ENCODE results near the gene SLC12A1.

The SLC12A1 gene

GRCh38 chr15:48266024-48266689 lies 60.1 kb downstream of the SLC12A1 start:
- Histone ChIP-seq H4K8ac (ENCODE audit: low read depth, low read length) (no peak overlapping the region), H3K79me2 (ENCODE audit: control insufficient read depth, insufficient read depth, low read length, poor library complexity) (no peaks in the 10 kb centered on the region), H3K4me3 (ENCODE audit: low read depth, low read length) (no peak overlapping the region), H3K14ac (ENCODE audit: low read length) (no peak overlapping the region), H3K9me3 (ENCODE audit: insufficient read depth, low read depth, low read length) (no peaks in the 10 kb centered on the region), H3K23ac (ENCODE audit: low read length) (no peak overlapping the region), H3K27ac (ENCODE audit: low read depth, low read length) (no peak overlapping the region), H2BK5ac (ENCODE audit: low read depth, low read length, poor library complexity) (no peak overlapping the region), H2BK120ac (ENCODE audit: insufficient read depth, low read length, poor library complexity) (no peak overlapping the region), H3K4ac (ENCODE audit: low read depth, low read length) (no peak overlapping the region), H3K36me3 (ENCODE audit: control insufficient read depth in 1 of 2, insufficient read depth in 2 of 2, low read length in 2 of 2) (no peaks in the 10 kb centered on the region), H2AFZ (ENCODE audit: insufficient read depth, low read length, poor library complexity) (no peak overlapping the region), H3K79me1 (ENCODE audit: low read length) (no peaks in the 10 kb centered on the region), H4K12ac (ENCODE audit: low read depth, low read length) (no peak overlapping the region), H3K4me1 (ENCODE audit: control insufficient read depth in 1 of 2, insufficient read depth in 2 of 2, low read length in 2 of 2) (no peaks in the 10 kb centered on the region), H3K9ac (ENCODE audit: low read length) (no peak overlapping the region), H3K18ac (ENCODE audit: low read length) (no peak overlapping the region), H2BK12ac (ENCODE audit: low read length) (no peak overlapping the region), H3K4me2 (ENCODE audit: low read length) (no peak overlapping the region), H4K91ac (ENCODE audit: low read depth, low read length) (no peak overlapping the region), H2AK5ac (ENCODE audit: low read length) (no peak overlapping the region), H3K27me3 (ENCODE audit: insufficient read depth, low read length) (no peaks in the 10 kb centered on the region)
- WGBS (ENCODE audit: extremely low coverage, insufficient coverage, insufficient read length): no CpG with 5 or more reads among the region's 4 CpGs
- no peak for DNase-seq

DNA sequence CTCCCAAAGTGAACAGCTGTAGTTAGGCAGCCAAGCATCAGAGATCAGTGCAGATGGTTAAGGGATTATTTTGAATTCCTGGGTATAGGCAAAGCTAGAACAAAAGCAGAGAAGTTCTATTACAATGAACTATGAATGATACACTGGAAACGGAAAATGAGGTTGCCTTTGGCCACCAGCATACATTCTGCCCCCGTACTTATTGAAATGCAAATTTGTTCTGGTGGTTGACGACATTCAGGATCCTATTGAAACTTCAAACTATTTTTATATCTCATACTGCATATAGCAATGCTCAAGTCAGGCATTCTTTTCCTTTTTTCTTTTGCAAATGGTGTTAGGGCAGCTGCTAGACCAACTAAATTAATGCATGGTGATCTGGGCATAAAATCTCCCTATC lies 61.7 kb downstream of the SLC12A1 start:
- no peaks in the 10 kb centered on the region for H3K27me3 ChIP-seq (ENCODE audit: insufficient read depth, low read length)
- no peak overlapping the region for H2BK12ac ChIP-seq (ENCODE audit: low read length)
- no peak overlapping the region for H3K4me3 ChIP-seq (ENCODE audit: low read depth, low read length)
- no peak overlapping the region for H4K12ac ChIP-seq (ENCODE audit: low read depth, low read length)
- H3K18ac ChIP-seq (ENCODE audit: low read length): no peak overlapping the region
- no peaks in the 10 kb centered on the region for H3K4me1 ChIP-seq (ENCODE audit: control insufficient read depth in 1 of 2, insufficient read depth in 2 of 2, low read length in 2 of 2)
- H4K91ac ChIP-seq (ENCODE audit: low read depth, low read length): no peak overlapping the region
- no peak for DNase-seq
- H3K79me2 ChIP-seq (ENCODE audit: control insufficient read depth, insufficient read depth, low read length, poor library complexity): no peaks in the 10 kb centered on the region
- H2AFZ ChIP-seq (ENCODE audit: insufficient read depth, low read length, poor library complexity): no peak overlapping the region
- H3K9me3 ChIP-seq (ENCODE audit: insufficient read depth, low read depth, low read length): no peaks in the 10 kb centered on the region
- no peaks in the 10 kb centered on the region for H3K36me3 ChIP-seq (ENCODE audit: control insufficient read depth in 1 of 2, insufficient read depth in 2 of 2, low read length in 2 of 2)
- no peak overlapping the region for H3K27ac ChIP-seq (ENCODE audit: low read depth, low read length)
- H3K9ac ChIP-seq (ENCODE audit: low read length): no peak overlapping the region
- no peak overlapping the region for H2BK5ac ChIP-seq (ENCODE audit: low read depth, low read length, poor library complexity)
- no peak overlapping the region for H2BK120ac ChIP-seq (ENCODE audit: insufficient read depth, low read length, poor library complexity)
- H3K14ac ChIP-seq (ENCODE audit: low read length): no peak overlapping the region
- H3K4me2 ChIP-seq (ENCODE audit: low read length): no peak overlapping the region
- no peak overlapping the region for H3K4ac ChIP-seq (ENCODE audit: low read depth, low read length)
- no CpG with 5 or more reads among the region's 3 CpGs for WGBS (ENCODE audit: extremely low coverage, insufficient coverage, insufficient read length)
- H3K23ac ChIP-seq (ENCODE audit: low read length): no peak overlapping the region
- H2AK5ac ChIP-seq (ENCODE audit: low read length): no peak overlapping the region
- no peaks in the 10 kb centered on the region for H3K79me1 ChIP-seq (ENCODE audit: low read length)
- H4K8ac ChIP-seq (ENCODE audit: low read depth, low read length): no peak overlapping the region

GRCh38 chr15:48273049-48273448 lies 66.9 kb downstream of the SLC12A1 start:
- WGBS (ENCODE audit: extremely low coverage, insufficient coverage, insufficient read length): no CpG with 5 or more reads among the region's 4 CpGs
- Histone ChIP-seq H4K91ac (ENCODE audit: low read depth, low read length) (no peak overlapping the region), H4K8ac (ENCODE audit: low read depth, low read length) (no peak overlapping the region), H3K27ac (ENCODE audit: low read depth, low read length) (no peak overlapping the region), H3K23ac (ENCODE audit: low read length) (no peak overlapping the region), H3K36me3 (ENCODE audit: control insufficient read depth in 1 of 2, insufficient read depth in 2 of 2, low read length in 2 of 2) (no peaks in the 10 kb centered on the region), H3K4me3 (ENCODE audit: low read depth, low read length) (no peak overlapping the region), H3K4ac (ENCODE audit: low read depth, low read length) (no peak overlapping the region), H3K18ac (ENCODE audit: low read length) (no peak overlapping the region), H3K14ac (ENCODE audit: low read length) (no peak overlapping the region), H2AK5ac (ENCODE audit: low read length) (no peak overlapping the region), H3K79me2 (ENCODE audit: control insufficient read depth, insufficient read depth, low read length, poor library complexity) (no peaks in the 10 kb centered on the region), H3K79me1 (ENCODE audit: low read length) (no peaks in the 10 kb centered on the region), H3K4me1 (ENCODE audit: control insufficient read depth in 1 of 2, insufficient read depth in 2 of 2, low read length in 2 of 2) (no peaks in the 10 kb centered on the region), H2BK5ac (ENCODE audit: low read depth, low read length, poor library complexity) (no peak overlapping the region), H2BK12ac (ENCODE audit: low read length) (no peak overlapping the region), H3K4me2 (ENCODE audit: low read length) (no peak overlapping the region), H3K27me3 (ENCODE audit: insufficient read depth, low read length) (no peaks in the 10 kb centered on the region), H2AFZ (ENCODE audit: insufficient read depth, low read length, poor library complexity) (no peak overlapping the region), H4K12ac (ENCODE audit: low read depth, low read length) (no peak overlapping the region), H3K9me3 (ENCODE audit: insufficient read depth, low read depth, low read length) (no peaks in the 10 kb centered on the region), H2BK120ac (ENCODE audit: insufficient read depth, low read length, poor library complexity) (no peak overlapping the region), H3K9ac (ENCODE audit: low read length) (no peak overlapping the region)
- peak in 1 of 2 donors; percentile 30 for DNase-seq

GRCh38 chr15:48278666-48279065 lies 72.6 kb downstream of the SLC12A1 start:
- no peak for DNase-seq
- no peak overlapping the region for H3K9ac ChIP-seq (ENCODE audit: low read length)
- H3K4me1 ChIP-seq (ENCODE audit: control insufficient read depth in 1 of 2, insufficient read depth in 2 of 2, low read length in 2 of 2): no peaks in the 10 kb centered on the region
- H3K4me3 ChIP-seq (ENCODE audit: low read depth, low read length): no peak overlapping the region
- H3K27ac ChIP-seq (ENCODE audit: low read depth, low read length): no peak overlapping the region
- H3K4me2 ChIP-seq (ENCODE audit: low read length): no peak overlapping the region
- H2BK5ac ChIP-seq (ENCODE audit: low read depth, low read length, poor library complexity): no peak overlapping the region
- H3K18ac ChIP-seq (ENCODE audit: low read length): no peak overlapping the region
- H3K27me3 ChIP-seq (ENCODE audit: insufficient read depth, low read length): no peaks in the 10 kb centered on the region
- no peak overlapping the region for H3K4ac ChIP-seq (ENCODE audit: low read depth, low read length)
- H2BK12ac ChIP-seq (ENCODE audit: low read length): no peak overlapping the region
- H2AFZ ChIP-seq (ENCODE audit: insufficient read depth, low read length, poor library complexity): no peak overlapping the region
- no peak overlapping the region for H4K8ac ChIP-seq (ENCODE audit: low read depth, low read length)
- H2AK5ac ChIP-seq (ENCODE audit: low read length): no peak overlapping the region
- no peak overlapping the region for H4K91ac ChIP-seq (ENCODE audit: low read depth, low read length)
- H2BK120ac ChIP-seq (ENCODE audit: insufficient read depth, low read length, poor library complexity): no peak overlapping the region
- H3K36me3 ChIP-seq (ENCODE audit: control insufficient read depth in 1 of 2, insufficient read depth in 2 of 2, low read length in 2 of 2): no peaks in the 10 kb centered on the region
- no peak overlapping the region for H3K14ac ChIP-seq (ENCODE audit: low read length)
- H3K79me1 ChIP-seq (ENCODE audit: low read length): no peaks in the 10 kb centered on the region
- H3K79me2 ChIP-seq (ENCODE audit: control insufficient read depth, insufficient read depth, low read length, poor library complexity): no peaks in the 10 kb centered on the region
- no peak overlapping the region for H3K23ac ChIP-seq (ENCODE audit: low read length)
- no peaks in the 10 kb centered on the region for H3K9me3 ChIP-seq (ENCODE audit: insufficient read depth, low read depth, low read length)
- H4K12ac ChIP-seq (ENCODE audit: low read depth, low read length): no peak overlapping the region

Data from trophoblast cell (in vitro differentiated cells and primary cell).